NT2/D1 (cell line): ENCODE data around the gene ORM1.
"Not testable (repeated sequence)": the region's sequence is repeated elsewhere in the genome, so short reads cannot be mapped to it uniquely, and the experiment has no call there.

ENCODE experiments used
- DNase-seq: peaks from one replicate; pipeline ENCODE4 v3.0.0-alpha.2; 2011; ENCODE audit warnings: low read depth, low spot score
- H3K27me3 ChIP-seq: 2 replicates; pipeline ENCODE4 v1.6.0; 2011; ENCODE audit warnings: mild to moderate bottlenecking; ENCODE audit not compliant: insufficient read length, insufficient read depth
- H3K36me3 ChIP-seq: 2 replicates; pipeline ENCODE4 v1.6.1; 2011; ENCODE audit warnings: mild to moderate bottlenecking, low read length, mixed read lengths; ENCODE audit not compliant: insufficient read depth, insufficient read length
- H3K4me1 ChIP-seq: 2 replicates; pipeline ENCODE4 v1.5.1; 2011; ENCODE audit not compliant: insufficient read depth, insufficient read length
- H3K4me3 ChIP-seq: 2 replicates; pipeline ENCODE4 v1.5.1; 2011; ENCODE audit warnings: low read depth; ENCODE audit not compliant: insufficient read length
- H3K9ac ChIP-seq: 2 replicates; pipeline ENCODE4 v1.6.0; 2011; ENCODE audit warnings: low read depth; ENCODE audit not compliant: insufficient read length
- H3K9me3 ChIP-seq: 2 replicates; pipeline ENCODE4 v1.5.1; 2011; ENCODE audit warnings: mild to moderate bottlenecking, low read length; ENCODE audit not compliant: insufficient read depth
- SUZ12 ChIP-seq: IDR thresholded peaks from 2 replicates; pipeline ENCODE4 v1.6.1; 2011; ENCODE audit not compliant: insufficient read length, insufficient read depth; ENCODE audit errors: extremely low read depth
- YY1 ChIP-seq: IDR thresholded peaks from 2 replicates; pipeline ENCODE4 v1.6.1; 2011; ENCODE audit not compliant: insufficient read length, insufficient read depth
- ZNF274 ChIP-seq: IDR thresholded peaks from 2 replicates; pipeline ENCODE4 v1.6.1; 2011; ENCODE audit warnings: mild to moderate bottlenecking, low read depth, low read length

The ORM1 gene

DNA sequence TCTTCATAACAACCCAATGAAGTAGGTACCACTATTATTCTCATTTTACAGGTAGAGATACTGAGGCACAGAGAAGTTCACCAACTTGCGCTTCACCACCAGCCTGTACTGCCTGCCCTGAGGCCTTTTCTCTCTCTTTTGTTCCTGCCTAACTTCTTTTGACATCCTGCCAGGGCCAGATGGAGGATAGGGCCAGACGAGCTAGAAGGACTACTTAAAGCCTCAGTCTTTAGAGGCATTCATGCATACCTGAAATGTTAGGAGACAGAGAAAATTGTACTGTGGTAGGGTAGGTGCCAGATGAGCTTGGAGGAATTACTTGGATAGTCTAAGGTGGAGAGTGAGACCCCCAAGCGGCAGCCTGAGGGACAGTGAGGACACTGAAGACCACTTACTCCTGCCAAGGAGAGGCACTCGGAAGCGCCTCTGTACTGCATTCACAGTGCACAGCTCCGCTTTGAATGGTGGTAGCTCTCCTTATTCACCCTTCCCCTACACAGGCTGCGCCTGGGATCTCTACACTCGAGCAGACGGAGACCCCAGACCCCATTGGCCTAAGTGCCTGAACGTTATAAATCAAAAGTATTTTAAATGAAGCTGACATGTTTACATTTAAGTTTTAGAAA, 6.2 kb upstream of the ORM1 start:
- Histone ChIP-seq H3K4me3 (no peak overlapping the region), H3K9ac (no peak overlapping the region), H3K27me3 (no peaks in the 10 kb centered on the region), H3K9me3 (no peaks in the 10 kb centered on the region), H3K4me1 (peaks cover 3% of the 10 kb centered on the region), H3K36me3 (peaks cover 8% of the 10 kb centered on the region)
- no peak for TF ChIP-seq ZNF274
- TF ChIP-seq SUZ12, result no peak
- TF ChIP-seq YY1, result no peak
- DNase-seq, result peak; percentile 27

DNA sequence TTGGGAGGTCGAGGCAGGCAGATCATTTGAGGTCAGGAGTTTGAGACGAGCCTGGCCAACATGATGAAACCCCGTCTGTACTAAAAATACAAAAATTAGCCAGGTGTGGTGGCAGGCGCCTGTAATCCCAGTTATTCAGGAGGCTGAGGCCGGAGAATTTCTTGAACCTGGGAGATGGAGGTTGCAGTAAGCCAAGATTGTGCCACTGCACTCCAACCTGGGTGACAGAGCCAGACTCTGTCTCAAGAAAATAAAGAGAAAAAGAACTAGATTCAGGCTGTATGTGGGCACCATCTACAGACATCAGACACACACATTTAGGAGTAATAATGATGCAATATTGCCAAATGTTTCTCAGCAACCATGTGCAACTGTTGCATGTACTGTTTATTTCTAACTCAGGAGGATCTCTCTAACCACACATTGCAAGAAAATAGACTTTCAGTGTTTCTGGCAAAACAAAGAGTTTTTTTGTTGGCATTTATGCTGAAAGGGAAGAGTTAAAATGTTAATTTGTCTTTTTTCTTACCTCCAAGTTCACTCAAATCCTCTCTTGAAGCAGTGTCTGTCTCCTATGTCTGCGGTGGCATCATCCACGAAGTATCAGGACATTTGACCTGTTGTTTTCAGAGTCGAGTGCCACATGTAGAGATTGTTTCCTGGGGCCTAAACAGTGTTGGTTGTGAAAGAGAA, 5.1 kb upstream of the ORM1 start:
- H3K36me3 ChIP-seq, result peaks cover under 1% of the 10 kb centered on the region
- H3K4me1 ChIP-seq, result peaks cover 3% of the 10 kb centered on the region
- no peak overlapping the region for H3K4me3 ChIP-seq
- no peak for DNase-seq
- H3K9me3 ChIP-seq, result no peaks in the 10 kb centered on the region
- TF ChIP-seq ZNF274 (no peak), YY1 (no peak), SUZ12 (no peak)
- no peak overlapping the region for H3K9ac ChIP-seq
- H3K27me3 ChIP-seq, result no peaks in the 10 kb centered on the region

DNA sequence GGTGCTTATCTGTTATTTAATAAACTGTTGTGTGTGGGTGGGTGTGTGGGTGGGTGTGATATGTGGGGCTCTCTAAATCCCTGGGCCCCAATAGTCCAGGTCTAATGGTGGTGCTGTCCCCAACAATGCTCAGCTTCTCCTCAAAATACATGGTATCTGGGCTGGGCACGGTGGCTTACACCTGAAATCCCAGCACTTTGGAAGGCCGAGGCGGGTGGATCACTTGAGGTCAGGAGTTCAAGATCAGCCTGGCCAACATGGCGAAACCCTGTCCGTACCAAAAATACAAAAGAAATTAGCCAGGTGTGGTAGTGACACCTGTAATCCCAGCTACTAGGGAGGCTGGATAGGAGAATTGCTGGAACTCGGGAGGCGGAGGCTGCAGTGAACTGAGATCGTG, 4.5 kb upstream of the ORM1 start:
- Histone ChIP-seq H3K4me3 (no peak overlapping the region), H3K36me3 (no peaks in the 10 kb centered on the region), H3K4me1 (peaks cover 3% of the 10 kb centered on the region), H3K27me3 (no peaks in the 10 kb centered on the region), H3K9me3 (no peaks in the 10 kb centered on the region), H3K9ac (no peak overlapping the region)
- no peak for TF ChIP-seq SUZ12
- TF ChIP-seq ZNF274, result no peak
- TF ChIP-seq YY1, result no peak
- DNase-seq, result no peak

DNA sequence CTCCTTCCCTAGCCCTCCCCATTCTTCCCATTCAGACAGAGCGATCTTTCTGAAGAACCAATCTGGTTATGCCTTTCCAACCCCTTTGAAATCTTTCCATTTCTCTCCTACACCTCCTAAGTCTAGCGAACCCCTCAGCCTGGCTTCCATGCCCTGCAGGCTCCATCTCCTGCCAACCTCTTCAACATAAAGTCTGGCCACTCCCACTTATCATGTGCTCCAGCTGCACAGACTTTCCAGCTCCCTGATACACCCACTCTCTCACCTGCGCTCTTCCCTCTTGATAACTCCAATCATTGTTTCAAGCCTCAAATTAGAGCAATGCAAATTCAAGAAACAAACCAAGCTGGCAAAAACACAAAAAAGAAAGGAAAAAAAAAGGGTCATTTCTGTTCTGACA, 3.8 kb upstream of the ORM1 start:
- no peak for DNase-seq

DNA sequence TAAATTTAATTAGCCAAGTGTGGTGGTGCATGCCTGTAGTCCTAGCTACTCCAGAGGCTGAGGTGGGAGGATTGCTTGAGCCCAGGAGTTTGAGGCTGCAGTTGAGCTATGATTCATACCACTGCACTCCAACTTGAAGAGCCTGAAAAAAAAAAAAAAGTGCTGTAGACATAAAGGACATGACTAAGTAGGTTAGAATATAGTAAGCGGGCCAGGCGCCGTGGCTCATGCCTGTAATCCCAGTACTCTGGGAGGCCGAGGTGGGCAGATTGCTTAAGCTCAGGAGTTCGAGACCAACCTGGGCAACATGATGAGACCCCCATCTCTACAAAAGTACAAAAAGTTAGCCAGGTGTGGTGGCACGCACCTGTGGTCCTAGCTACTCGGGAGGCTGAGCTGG, 2.2 kb upstream of the ORM1 start:
- H3K4me3 ChIP-seq, H3K9ac ChIP-seq, H3K36me3 ChIP-seq, H3K4me1 ChIP-seq, DNase-seq, H3K9me3 ChIP-seq, H3K27me3 ChIP-seq: not testable (repeated sequence)

More for the DNA sequence above, 3.8 kb upstream of the ORM1 start:
- Histone ChIP-seq H3K4me3 (no peak overlapping the region), H3K4me1 (peaks cover 3% of the 10 kb centered on the region), H3K9me3 (no peaks in the 10 kb centered on the region), H3K9ac (no peak overlapping the region), H3K27me3 (no peaks in the 10 kb centered on the region), H3K36me3 (no peaks in the 10 kb centered on the region)
- TF ChIP-seq ZNF274, result no peak
- no peak for TF ChIP-seq SUZ12
- TF ChIP-seq YY1, result no peak

DNA sequence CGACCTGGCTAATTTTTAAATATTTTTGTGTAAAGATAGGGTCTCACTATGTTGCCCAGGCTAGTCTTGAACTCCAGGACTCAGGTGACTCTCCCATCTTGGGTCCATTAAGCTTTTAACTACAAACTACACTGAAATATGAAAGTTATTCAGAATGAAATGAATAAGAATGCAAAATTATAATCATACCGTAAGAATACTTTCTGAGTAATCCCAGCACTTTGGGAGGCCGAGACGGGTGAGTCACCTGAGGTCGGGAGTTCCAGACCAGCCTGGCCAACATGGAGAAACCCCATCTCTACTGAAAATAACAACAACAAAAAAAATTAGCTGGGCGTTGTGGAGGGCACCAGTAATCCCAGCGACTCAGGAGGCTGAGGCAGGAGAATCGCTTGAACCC, 1.1 kb upstream of the ORM1 start:
- H3K9me3 ChIP-seq, result no peaks in the 10 kb centered on the region
- H3K36me3 ChIP-seq, result no peaks in the 10 kb centered on the region
- H3K27me3 ChIP-seq, result no peaks in the 10 kb centered on the region
- H3K9ac ChIP-seq, result no peak overlapping the region
- TF ChIP-seq SUZ12, result no peak
- TF ChIP-seq YY1, result no peak
- no peak for TF ChIP-seq ZNF274
- peaks cover 2% of the 10 kb centered on the region for H3K4me1 ChIP-seq
- no peak overlapping the region for H3K4me3 ChIP-seq
- no peak for DNase-seq

DNA sequence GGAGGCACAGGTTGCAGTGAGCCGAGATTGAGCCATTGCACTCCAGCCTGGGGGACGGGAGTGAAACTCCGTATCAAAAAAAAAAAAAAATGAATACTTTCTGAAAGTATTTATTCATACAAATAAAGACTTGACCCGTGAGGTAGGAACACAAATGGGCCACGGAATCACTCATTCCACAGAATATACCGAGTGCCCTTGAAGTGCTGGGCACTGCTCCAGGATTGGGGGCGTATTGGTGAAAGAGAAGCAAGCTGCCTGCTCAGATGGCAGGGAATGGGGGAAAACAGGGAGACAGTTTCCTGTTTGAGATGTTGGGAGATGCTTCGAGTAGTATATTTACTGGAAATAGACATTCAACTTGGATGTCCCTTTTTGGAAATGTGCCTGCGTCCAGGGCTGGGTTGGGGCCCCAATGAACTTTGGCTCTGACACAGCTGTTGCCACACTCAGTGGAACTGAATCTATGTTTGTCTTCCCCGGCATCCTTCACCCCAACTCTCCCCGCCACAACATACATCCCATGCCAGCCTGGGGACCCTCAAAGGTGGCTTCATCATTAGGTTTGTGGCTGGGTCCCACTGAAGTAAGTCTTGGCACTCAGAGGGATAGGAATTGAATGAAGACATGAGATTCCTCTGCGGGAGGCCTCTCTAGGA, 609 bp upstream of the ORM1 start:
- not testable (repeated sequence) for H3K9me3 ChIP-seq, H3K36me3 ChIP-seq, DNase-seq, H3K9ac ChIP-seq, H3K27me3 ChIP-seq, H3K4me3 ChIP-seq, H3K4me1 ChIP-seq

DNA sequence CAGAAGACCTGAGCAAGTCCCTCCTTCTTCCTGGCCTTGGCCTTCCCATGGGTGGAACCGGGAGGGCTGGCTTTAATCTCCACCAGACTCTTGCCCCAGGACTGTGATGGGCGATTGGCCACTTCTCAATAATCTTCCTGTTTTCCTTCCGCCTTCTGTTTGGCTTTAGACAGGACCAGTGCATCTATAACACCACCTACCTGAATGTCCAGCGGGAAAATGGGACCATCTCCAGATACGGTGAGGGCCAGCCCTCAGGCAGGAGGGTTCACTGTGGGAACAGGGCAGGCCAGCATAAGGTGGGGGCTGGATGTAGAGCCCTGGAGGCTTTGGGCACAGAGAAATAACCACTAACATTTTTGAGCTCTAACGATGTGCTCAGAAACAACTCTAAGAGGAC, 951 bp downstream of the ORM1 start:
- not testable (repeated sequence) for H3K9me3 ChIP-seq, H3K27me3 ChIP-seq, H3K4me3 ChIP-seq, DNase-seq, H3K9ac ChIP-seq, H3K36me3 ChIP-seq, H3K4me1 ChIP-seq
